HG03064 (cell line): ENCODE measurements around the gene PHC2.

ENCODE experiments used
- ATAC-seq: cut with Tn5 transposase; IDR thresholded peaks from one replicate; pipeline ENCODE4 v1.9.1; 2021; ENCODE audit warnings: low read depth; ENCODE audit not compliant: unreplicated experiment

PHC2 gene

DNA sequence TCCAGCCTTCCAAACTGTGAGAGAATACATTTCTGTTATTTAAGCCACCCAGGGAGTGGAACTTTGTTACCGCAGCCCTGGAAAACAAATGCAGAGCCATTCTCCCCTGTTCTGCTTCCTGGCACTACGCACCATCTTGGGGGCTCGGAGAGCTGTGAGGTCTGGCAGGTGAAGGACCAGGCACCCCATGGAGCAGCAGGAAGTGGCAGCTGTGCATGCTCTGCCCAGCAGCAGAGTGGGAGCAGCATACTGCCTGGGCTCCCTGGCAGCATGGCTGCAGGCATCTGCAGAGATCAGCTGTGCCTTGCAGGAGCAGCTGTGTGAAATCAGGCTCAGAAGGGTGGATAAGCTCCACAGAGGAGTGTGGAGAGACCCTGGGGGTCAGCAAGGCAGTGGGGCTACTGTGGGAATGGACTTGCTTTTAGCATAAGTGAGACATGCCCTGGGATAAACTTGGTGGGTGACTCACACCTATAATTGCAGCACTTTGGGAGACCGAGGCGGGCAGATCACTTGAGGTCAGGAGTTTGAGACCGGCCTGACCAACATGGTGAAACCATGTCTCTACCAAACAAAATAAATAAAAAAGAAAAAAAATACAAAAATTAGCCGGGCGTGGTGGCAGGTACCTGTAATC lies 23.9 kb upstream of the PHC2 start:
- ATAC-seq = no peak

DNA sequence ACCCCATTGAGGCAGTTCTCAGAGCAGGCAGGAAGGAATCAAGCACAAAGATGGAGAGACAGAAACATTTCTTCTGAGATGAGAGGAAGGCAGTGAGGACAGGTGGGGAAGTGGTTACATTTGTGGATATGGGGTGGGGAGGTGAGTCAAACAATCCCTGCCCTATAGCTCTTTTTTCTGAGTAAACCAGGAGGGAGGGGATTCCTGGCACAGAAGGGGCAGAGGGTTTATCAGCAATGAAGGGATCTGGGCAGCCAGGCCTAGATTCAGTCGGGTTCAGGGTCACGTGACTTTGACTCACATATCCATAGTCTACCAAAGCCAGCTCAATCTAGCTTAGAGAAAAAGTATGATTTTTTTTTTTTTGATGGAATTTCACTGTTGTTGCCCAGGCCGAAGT lies 15.7 kb upstream of the PHC2 start:
- ATAC-seq = no peak

DNA sequence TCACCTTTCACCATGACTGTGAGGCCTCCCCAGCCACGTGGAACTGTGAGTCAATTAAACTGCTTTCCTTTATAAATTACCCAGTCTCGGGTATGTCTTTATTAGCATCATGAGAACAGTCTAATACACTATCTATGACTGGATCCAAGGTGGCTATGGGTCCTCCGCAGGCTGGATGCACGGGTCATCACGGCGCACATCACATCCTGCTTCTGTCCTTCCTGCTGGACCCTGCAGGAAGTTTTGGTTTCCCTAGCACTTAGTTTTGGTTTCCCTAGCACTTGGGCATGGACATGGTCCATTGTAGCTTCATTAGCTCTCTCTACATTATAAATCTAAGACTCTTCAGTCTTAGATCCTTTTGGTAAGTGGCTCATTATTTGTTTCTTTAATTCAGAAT lies 14.2 kb upstream of the PHC2 start:
- no peak for ATAC-seq

DNA sequence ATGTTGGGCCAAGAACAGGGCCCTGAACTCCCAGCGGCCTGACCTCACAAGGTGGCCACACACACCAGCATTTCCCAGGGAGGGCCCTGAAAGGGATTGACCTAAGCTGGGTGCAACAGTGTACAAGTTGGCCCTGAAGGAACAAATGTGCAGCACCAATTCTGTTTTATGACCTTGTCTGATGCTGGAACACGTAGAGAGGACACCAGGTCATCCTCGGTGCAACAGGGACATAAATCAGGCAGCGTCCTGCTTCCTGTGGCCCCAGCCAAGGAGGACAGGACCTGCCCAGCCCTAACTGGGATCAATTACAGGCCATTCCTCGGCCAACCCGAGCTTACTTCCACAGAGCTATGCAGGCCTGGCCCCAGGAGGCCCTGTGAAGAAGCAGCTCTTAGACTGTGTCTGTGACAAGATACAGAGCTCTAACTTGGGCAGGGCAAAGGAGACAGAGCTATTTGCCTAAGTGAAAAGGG lies 12.8 kb upstream of the PHC2 start:
- no peak for ATAC-seq

DNA sequence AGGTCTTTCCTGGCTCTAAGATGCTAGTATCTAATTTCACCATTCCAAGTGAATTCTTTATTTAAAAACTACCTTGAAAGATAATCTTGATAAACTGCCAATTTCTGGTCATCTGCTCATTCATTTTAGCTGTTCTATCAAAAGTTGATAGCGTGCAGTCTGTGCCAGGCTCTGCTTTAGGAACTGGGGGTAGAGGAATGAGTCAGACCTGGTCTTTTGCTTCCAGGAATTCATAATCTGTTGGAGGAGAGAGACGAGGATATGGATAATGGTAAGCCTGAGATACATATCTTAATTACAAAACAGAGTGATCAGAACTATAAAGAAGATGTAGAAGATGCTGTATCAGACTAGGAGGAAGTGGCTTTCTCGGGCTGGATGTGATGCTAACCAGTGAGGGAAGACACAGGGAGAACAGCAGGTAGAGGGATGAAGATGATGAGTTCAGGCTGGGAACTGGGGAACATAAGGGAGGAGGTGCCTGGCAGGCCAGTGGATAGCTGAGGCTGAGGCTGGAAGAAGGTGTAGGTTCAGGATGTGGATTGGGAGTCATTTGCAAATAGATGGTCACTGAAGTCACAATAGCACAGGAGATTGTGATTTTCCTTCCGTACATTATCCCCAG lies 12.3 kb upstream of the PHC2 start:
- ATAC-seq = no peak

DNA sequence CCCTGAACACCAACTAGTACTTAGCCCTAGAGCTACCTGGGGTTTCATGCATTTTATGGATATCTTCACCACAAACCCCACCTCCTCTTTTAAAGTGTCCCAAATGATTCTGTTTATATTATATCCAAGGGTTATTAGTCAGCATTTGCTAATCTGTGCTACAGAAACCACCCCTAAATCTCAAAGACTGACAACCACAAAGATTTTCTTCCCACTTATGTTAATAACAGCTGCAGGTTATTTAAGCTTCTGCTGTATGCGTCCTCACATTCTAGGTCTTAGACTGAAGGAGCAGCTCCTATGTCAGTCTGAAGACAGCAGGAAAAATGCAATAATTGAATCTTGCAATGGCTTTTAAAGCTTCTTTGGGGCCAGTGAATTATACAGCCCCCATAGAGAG lies 11.2 kb upstream of the PHC2 start:
- ATAC-seq = no peak

DNA sequence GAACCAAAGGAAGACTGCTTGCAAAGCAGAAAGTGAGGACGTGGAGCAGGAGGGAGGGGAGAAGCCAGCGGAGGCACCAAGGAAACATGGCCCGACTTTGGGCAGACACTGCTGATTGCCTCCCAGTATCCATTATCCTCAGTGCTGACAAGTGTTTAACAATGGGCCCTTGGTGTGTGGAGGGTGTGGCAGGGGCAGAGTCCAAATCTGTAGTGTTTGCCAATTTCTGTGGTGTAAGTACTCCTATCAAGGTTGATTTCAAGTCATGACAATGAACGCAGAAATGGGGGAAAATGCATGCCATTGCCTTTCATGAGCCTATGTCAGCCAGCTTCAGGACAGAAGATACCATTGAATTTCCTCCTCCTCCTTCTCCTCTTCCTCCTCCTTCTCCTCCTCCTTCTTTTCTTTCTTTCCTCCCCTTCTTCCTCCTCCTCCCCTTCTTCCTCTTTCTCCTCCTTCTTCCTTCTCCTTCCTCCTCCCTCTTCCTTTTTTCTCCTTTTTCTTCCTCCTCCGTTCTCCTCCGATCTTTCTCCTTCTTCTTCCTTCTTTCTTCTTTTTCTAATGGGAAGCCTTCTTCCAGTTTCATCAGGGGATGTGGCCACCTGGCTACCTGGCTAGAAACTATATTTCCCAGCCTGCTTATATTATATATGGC lies 10.3 kb upstream of the PHC2 start:
- no peak for ATAC-seq

DNA sequence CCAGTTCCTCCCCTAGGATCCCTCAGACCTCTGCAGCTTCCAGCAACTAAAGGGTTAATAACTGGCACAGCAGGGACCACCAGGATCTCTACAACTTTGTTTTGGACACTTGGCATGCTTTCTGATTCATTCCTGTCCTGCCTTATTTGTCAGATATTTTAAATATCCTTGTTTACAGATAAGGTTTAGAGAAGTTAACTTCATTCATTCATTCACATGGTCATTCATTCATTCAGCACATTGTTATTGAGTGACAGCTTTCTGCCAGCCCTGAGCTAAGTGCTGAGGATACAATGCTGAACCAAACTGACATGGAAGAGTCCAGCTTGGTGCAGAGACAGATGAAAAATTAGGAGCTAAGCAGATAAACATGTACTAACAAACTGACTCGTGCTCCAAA lies 8.8 kb upstream of the PHC2 start:
- ATAC-seq = no peak

DNA sequence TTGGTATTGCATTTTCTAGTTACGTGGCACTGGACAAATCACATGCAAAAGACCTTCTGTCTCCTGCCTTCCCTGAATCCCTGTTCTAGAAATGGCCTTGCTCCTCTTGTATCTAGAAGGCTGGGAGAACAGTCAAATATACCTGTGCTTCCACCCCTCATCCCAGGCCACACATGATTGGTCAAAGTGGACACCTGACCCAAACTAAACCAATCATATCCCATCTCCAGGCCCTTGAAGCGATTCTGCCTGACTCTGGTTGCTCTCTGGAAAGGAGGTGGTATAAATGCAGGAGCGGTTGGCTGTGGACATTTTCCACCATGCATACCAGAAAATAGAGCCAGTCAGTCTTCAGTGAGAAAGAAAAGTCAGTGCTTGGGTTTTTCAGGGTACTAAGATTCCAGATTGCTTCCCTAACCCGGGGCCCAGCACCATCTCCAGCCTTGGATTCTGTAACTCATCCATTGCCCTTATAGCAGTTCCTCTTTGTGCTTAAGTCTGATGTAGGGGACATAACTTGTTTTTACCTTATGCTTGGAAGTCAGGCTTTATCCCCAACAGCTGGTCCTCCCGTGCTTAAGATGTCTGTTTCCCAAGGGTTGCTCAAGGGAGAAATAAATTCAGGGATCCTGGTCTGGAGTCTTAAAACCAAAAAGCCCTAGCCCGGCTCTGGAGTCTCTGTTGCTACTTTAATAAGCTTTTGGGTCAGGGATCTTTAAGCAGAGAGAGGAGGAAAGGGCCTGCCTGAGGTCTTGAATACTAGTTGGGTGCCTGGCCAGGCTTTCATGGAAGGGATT lies 7.7 kb upstream of the PHC2 start:
- no peak for ATAC-seq

DNA sequence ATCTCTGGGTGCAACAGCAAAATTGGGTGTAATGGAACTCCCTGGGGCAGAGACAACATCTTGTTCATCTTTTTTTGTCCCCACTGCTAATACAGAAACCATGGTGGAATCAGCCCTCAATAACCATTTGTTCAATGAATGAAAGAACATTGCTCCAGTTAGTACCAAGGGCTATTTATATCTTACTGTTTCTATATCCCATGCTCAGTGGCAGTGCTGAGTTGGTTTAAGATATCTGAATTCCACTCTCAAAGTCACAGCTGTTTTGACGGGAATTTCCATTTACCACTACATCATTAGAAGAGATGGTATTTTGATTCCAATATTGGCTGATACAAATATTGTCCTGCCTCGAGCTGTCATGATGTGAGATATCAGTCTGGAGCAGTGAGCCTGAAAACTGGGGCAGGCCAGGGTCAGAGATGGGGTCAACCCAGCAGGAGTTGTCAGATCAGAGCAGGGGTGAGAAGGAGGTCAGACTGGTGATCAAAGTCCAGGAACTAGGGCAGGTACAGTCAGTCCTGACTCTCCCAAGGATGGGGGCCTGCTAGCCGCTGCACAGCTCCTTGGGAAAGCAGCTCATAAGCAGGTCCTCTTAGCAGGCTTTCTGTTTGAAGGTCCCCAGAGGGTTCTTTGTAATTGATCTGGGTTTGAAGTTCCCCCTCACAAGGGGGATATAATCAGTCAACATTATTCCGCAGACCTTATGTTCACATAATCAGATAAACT lies 5.8 kb upstream of the PHC2 start:
- no peak for ATAC-seq

DNA sequence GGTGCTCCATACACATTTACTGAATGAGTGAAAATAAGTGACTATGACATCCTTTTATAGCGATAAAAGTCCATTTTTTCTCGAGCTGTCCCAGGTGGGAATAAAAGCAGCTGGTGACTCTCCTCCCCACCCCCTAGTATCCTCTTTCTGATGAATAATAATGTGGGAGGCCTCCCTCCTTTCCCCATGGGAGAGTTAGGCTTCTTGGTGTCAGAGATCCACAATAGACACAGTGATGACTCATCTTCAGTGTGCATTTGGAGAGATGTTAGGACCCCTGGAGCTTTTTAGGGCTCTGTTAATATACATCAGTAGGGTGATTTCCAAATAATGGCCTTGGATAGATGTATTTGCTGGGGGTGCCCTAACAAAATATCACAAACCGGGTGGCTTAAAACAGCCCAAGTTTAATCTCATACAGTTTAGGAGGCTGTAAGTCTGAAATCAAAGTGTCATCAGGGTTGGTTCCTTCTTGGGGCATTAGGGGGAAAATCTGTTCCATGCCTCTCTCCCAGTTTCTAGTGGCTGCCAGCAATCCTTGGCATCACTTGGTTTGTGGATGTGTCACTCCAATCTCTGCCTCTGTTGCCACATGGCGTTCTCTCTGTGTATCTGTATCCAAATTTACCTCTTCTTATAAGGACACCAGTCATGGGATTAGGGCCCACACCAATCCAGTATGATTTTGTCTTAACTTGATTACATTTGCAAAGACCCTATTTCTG lies 4.4 kb upstream of the PHC2 start:
- no peak for ATAC-seq

DNA sequence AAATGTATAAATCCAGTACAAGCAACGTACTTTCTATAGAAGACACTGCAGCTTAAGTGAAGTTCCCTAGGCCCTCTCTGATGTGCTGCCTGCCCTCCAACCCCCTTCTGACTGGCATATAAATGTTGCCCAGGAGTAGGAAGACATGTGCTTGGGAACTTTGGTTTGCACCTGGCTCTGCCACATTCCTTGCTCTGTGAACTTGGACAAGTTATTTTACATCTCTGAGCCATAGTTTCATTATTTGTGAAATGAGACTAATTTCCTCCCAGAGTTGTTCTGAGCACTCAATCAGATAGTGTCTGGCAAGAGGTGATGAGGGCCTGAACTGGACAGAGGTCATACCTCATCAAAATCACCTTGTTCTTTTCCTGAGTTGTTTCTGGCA lies 3.5 kb upstream of the PHC2 start:
- ATAC-seq = no peak

DNA sequence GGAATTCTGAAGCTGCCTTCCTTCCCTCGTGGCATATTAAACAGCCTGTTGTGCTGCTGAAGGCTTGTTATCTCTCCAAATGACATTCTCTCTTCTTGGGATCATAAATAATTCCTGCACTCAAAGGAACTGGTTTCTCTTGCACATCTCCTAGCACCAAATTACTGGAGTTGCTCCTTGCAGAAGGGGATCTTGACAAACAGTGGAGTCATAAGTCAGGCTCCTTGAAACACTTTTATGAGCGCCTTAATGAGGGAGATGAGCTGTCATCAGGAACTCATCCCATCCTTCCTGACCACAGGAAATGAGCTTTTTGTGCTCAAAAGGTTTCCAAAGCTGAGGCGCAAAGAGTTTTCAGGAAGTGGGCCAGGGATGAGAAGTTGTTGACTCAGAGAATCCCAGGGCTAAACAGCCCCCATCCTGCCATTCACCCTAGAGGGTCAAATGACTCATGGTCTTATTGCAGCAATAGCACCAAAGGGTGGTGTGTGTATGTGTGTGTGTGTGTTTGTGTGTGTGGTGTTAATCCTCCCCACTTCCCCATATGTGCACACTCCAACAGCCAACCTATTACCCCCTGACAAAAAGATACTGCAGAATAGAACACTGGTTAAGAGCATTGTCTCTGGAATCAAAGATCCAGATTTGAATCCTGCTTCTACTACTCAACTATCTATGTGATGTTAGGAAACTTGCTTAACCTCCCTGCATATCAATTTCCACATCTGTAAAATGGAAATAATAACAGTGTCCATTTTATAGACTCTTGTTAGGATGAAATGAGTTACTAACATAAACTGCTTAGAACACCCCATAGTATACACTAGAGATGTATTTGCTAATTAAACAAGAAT lies 2.8 kb upstream of the PHC2 start:
- no peak for ATAC-seq

DNA sequence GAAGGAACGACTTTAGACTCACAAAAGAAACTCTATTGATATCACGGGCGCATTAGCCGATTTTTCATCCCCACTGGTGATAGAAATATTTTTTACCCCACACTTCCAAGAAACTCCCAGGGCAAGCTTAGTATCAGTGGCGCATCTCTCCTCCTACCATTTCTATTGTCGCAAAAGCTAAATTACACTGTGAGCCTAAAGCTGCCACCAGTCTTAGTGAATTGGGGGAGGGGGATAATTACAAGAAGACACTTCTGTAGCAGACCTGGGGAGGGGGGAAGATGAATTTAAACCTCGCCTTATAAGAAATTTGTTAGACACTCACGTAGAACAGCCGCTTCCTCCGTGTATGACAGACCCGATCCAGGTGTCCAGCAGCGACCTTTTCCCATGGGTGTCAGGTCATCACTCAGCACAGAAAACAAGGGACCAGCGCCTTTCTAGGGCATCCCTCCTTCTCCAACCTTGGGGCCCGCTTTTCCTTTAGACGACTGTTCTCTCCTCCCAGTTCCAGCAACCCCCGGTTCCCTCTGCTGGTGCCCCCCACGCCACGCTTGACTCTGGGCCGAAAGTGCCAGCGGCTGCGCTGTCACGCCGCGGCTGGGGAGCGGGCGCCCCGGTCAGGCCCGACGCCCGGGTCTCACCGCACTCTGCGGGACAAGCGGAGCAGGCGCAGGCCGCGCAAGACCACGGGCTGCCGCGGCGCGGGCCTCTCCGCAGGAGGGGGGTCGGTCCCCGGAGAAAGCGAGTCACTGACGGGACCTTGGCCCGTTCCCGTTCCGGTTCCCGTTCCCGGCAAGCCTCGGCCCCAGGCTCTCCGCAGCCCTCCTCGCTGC lies 821 bp downstream of the PHC2 start:
- ATAC-seq = peak; percentile 17

DNA sequence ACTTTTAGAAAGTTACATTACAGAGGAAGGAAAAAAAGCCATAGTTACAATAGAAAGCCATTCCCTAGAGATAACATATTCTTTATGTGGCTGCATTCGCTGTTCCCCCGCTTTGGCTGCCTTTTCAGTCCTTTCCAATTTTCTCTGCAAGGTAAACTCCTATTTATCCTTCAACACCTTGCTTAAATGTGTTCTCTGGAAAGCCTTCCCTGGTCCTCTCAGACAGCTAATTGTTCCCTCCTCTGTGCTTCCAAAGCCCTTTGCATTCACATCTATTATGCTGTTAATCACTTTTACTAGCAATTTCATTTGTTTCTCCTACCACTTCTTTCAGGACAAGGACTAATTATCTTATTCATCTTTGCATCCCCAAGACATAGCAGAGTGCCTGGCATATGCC lies 1.6 kb downstream of the PHC2 start:
- ATAC-seq = no peak

DNA sequence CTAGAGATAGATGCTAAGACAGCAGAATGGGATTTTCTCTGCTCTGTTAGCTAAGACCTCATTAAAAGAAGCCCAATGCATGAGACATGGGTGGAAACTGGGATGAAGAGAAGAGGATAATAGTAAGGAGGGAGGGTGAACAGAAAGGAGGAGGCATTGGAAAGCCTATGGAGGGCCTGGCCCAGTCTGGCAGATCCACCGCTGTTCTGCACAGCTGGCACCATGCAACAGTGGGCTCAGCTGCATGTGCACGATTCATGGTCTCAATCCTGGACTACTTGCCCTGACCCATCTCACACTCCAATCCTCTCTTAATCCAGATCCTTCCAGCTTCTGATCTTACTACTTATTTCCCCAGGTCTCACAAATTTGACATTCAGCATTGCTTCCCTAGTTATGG lies 2.2 kb downstream of the PHC2 start:
- ATAC-seq = no peak

DNA sequence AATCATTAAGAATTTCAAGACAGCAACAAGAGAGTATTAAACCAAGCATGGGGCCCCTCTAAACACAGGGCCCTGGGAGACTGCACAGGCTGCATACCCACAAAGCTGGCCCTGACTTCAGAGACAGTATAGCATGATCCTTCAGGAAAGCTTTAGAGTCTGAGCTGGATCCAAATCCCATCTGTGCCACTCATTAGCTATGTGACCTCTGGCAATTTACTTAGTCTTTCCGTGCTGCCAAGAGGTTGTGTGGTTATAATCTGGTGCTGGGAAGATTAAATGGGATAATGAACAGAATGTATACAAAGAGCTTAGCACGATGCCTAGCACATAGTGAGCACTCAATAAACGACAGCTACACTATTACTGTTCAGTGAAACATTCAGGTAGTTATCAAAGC lies 4.0 kb downstream of the PHC2 start:
- ATAC-seq = no peak

DNA sequence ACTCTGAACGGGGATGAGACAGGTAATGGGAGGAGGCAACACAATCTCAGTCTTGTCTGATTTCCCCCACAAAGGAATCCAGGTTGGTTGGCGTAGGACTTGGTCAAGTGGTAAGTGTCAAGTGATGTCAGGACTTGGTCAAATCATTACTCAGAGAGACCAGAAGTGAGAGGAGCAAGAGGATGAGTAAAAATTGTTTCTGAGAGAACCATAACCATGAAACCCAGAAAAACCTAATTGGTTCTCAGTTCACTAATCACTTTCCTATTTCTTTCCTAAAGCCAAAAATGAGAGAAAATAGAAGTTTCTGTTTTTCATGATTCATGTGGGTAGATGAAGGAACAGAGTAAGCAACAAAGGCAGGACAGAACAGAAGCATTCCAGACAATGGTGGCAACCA lies 5.0 kb downstream of the PHC2 start:
- no peak for ATAC-seq
